D721Med (cell line): ENCODE measurements around the gene P2RX1.

Source experiments
- DNase-seq: peaks from one replicate; pipeline ENCODE4 v3.0.0; 2011; ENCODE audit warnings: low spot score; ENCODE audit not compliant: insufficient read length
- FAIRE-seq: peaks from 2 replicates; lab custom pipeline; 2011; peaks lifted over from hg19 to GRCh38; lab: Jason Lieb, UNC
- CTCF ChIP-seq: IDR thresholded peaks from 2 replicates; pipeline ENCODE4 v1.5.1; 2012; ENCODE audit warnings: mild to moderate bottlenecking, control low read depth; ENCODE audit not compliant: insufficient read depth; ENCODE audit errors: missing control alignments

The P2RX1 gene

GRCh38 chr17:3890878-3891219 lies 25.4 kb downstream of the P2RX1 start:
- no peak for DNase-seq
- TF ChIP-seq CTCF: no peak
- FAIRE-seq: no peak

- FAIRE-seq: no peak
- TF ChIP-seq CTCF: no peak
- DNase-seq: peak; percentile 75
Measured at GRCh38 chr17:3890082-3890877, 26.0 kb downstream of the P2RX1 start.

- DNase-seq (no peak), FAIRE-seq (no peak)
- no peak for TF ChIP-seq CTCF
Measured at GRCh38 chr17:3889325-3890012, 26.8 kb downstream of the P2RX1 start.

- no peak for TF ChIP-seq CTCF
- DNase-seq: peak; percentile 80
- FAIRE-seq: no peak
Measured at GRCh38 chr17:3888343-3889171, 27.7 kb downstream of the P2RX1 start.

- FAIRE-seq: no peak
- no peak for DNase-seq
- no peak for TF ChIP-seq CTCF
Measured at GRCh38 chr17:3887804-3888203, 28.5 kb downstream of the P2RX1 start.

GRCh38 chr17:3887394-3887793 lies 28.9 kb downstream of the P2RX1 start:
- no peak for DNase-seq
- FAIRE-seq: no peak
- TF ChIP-seq CTCF: no peak
